LNCAP (cell line): ENCODE measurements around the gene ACTN2.

Experiments used
- CTCF ChIP-seq: fragments of 450-650 bp; IDR thresholded peaks from 2 replicates; pipeline ENCODE4 v1.5.1; 2017; ENCODE audit warnings: mild to moderate bottlenecking

Gene ACTN2

DNA sequence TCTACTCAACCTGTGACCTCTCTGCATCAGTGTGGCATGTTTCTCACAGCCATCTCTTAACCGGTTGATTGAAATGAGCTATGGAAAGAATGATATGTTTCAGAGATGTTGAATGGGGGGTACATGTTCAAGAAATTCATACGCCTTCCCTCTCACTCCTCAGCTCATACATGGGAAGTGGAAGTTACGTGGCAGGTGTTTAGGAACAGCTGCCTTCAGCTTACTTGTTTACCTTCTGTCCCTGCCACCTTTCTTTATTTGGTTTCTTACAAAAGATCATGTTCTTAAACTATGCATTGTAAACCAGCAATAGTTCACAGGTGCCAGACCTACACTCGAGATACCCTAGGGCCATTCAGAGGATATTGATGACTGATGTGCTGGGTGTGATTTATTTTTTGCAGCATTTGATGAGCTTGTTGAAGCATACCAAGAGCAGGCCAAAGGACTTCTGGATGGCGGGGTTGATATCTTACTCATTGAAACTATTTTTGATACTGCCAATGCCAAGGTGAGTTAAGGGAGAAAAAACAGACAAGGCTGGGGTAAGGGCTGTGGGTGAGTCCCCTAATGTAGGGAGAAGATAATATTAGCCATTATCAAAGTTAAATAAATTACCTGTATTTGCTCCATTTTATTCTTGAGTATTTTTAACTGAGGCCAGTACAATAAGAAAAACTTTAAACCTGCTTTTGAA is 126.2 kb downstream of the ACTN2 start:
- no peak for TF ChIP-seq CTCF
